Kidney tubule cell (primary cell): ENCODE measurements around the gene SIK2.

ENCODE experiments used
- DNase-seq: peaks from one replicate; pipeline ENCODE4 v3.0.0-alpha.2; 2018; ENCODE audit warnings: low spot score

The SIK2 gene

GRCh38 chr11:111601979-111602864 is at the start of gene SIK2:
SIK2 (plus strand) TSS chr11:111602449; CDS start chr11:111602564, 115 bp downstream.
- peak; percentile 96 for DNase-seq

GRCh38 chr11:111554532-111554931 is 47.7 kb upstream of the SIK2 start:
- peak; percentile 62 for DNase-seq

- DNase-seq: peak; percentile 82
These were observed 47.0 kb upstream of the SIK2 start for GRCh38 chr11:111555255-111555654.

GRCh38 chr11:111557425-111558111 is 44.7 kb upstream of the SIK2 start:
- DNase-seq: peak; percentile 78

GRCh38 chr11:111559800-111560464 is 42.3 kb upstream of the SIK2 start:
- DNase-seq: no peak

- DNase-seq: no peak
These were observed 41.4 kb upstream of the SIK2 start for GRCh38 chr11:111560800-111561199.

- no peak for DNase-seq
These were observed 40.9 kb upstream of the SIK2 start for GRCh38 chr11:111561306-111561705.

GRCh38 chr11:111561791-111562325 is 40.4 kb upstream of the SIK2 start:
- peak; percentile 91 for DNase-seq

- DNase-seq: no peak
These were observed 39.4 kb upstream of the SIK2 start for GRCh38 chr11:111562692-111563389.

GRCh38 chr11:111565114-111565720 is 37.0 kb upstream of the SIK2 start:
- DNase-seq: peak; percentile 77

GRCh38 chr11:111566324-111566723 is 35.9 kb upstream of the SIK2 start:
- no peak for DNase-seq

GRCh38 chr11:111569476-111569875 is 32.8 kb upstream of the SIK2 start:
- DNase-seq: no peak

GRCh38 chr11:111570796-111571195 is 31.5 kb upstream of the SIK2 start:
- no peak for DNase-seq

GRCh38 chr11:111571829-111572501 is 30.3 kb upstream of the SIK2 start:
- DNase-seq: peak; percentile 72

GRCh38 chr11:111572581-111572980 is 29.7 kb upstream of the SIK2 start:
- no peak for DNase-seq

- DNase-seq: no peak
These were observed 28.4 kb upstream of the SIK2 start for GRCh38 chr11:111573821-111574249.

GRCh38 chr11:111574373-111575225 is 27.6 kb upstream of the SIK2 start:
- no peak for DNase-seq

- no peak for DNase-seq
These were observed 26.5 kb upstream of the SIK2 start for GRCh38 chr11:111575740-111576139.

- DNase-seq: no peak
These were observed 24.4 kb upstream of the SIK2 start for GRCh38 chr11:111577821-111578220.

GRCh38 chr11:111581341-111581740 is 20.9 kb upstream of the SIK2 start:
- no peak for DNase-seq
